NCI-H2081 (cell line): ENCODE data around the gene ARSJ.

ENCODE experiments used
- DNase-seq, 2 experiments: peaks; one replicate each; lab custom pipeline; 2025; lab: John Stamatoyannopoulos, UW

Gene ARSJ

GRCh38 chr4:113987382-113987941 is 8.0 kb upstream of the ARSJ start:
- no peak for DNase-seq

- DNase-seq, result no peak
Observed at GRCh38 chr4:113982181-113982580, 2.7 kb upstream of the ARSJ start.

- DNase-seq, result no peak
Observed at GRCh38 chr4:113981591-113981990, 2.1 kb upstream of the ARSJ start.

- DNase-seq, result no peak
Observed at GRCh38 chr4:113979905-113980615, 613 bp upstream of the ARSJ start.

GRCh38 chr4:113978561-113979147 is 793 bp downstream of the ARSJ start:
- peak in 1 of 2 experiments; percentile 40 for DNase-seq

GRCh38 chr4:113978105-113978504 is 1.3 kb downstream of the ARSJ start:
- no peak for DNase-seq

- DNase-seq, result no peak
Observed at GRCh38 chr4:113977526-113977855, 2.0 kb downstream of the ARSJ start.

- no peak for DNase-seq
Observed at GRCh38 chr4:113976741-113977525, 2.5 kb downstream of the ARSJ start.

GRCh38 chr4:113975578-113975977 is 3.9 kb downstream of the ARSJ start:
- no peak for DNase-seq

- no peak for DNase-seq
Observed at GRCh38 chr4:113974467-113974866, 5.0 kb downstream of the ARSJ start.

- DNase-seq, result no peak
Observed at GRCh38 chr4:113973345-113973744, 6.1 kb downstream of the ARSJ start.

- no peak for DNase-seq
Observed at GRCh38 chr4:113972781-113973180, 6.7 kb downstream of the ARSJ start.

- DNase-seq, result no peak
Observed at GRCh38 chr4:113971706-113972360, 7.6 kb downstream of the ARSJ start.

- no peak for DNase-seq
Observed at GRCh38 chr4:113969709-113970334, 9.6 kb downstream of the ARSJ start.

- no peak for DNase-seq
Observed at GRCh38 chr4:113968473-113968872, 11.0 kb downstream of the ARSJ start.

- no peak for DNase-seq
Observed at GRCh38 chr4:113967687-113968086, 11.8 kb downstream of the ARSJ start.

GRCh38 chr4:113962719-113963265 is 16.7 kb downstream of the ARSJ start:
- no peak for DNase-seq

- DNase-seq, result no peak
Observed at GRCh38 chr4:113962016-113962347, 17.5 kb downstream of the ARSJ start.

- DNase-seq, result no peak
Observed at GRCh38 chr4:113960684-113961321, 18.6 kb downstream of the ARSJ start.

- DNase-seq, result no peak
Observed at GRCh38 chr4:113959539-113959937, 19.9 kb downstream of the ARSJ start.
